Measurements from ENCODE around the gene ZNF423.

GRCh38 chr16:49546735-49547134, 309.2 kb downstream of the ZNF423 start:
- TF ChIP-seq HDGF (IDR thresholded peaks at IDR 0.05; ENCODE audit: borderline replicate concordance) (no peak), TARDBP (IDR thresholded peaks at IDR 0.05) (no peak), FOXM1 (IDR thresholded peaks at IDR 0.05; ENCODE audit: borderline replicate concordance) (no peak), ELF4 (IDR thresholded peaks at IDR 0.05) (no peak), PKNOX1 (IDR thresholded peaks at IDR 0.05) (no peak), FOXA1 (IDR thresholded peaks at IDR 0.05) (no peak), SUZ12 (IDR thresholded peaks at IDR 0.05) (no peak)
